Islet precursor cell (in vitro differentiated cells): ENCODE results near the gene BICRA.
"Not testable (repeated sequence)": the region's sequence is repeated elsewhere in the genome, so short reads cannot be mapped to it uniquely, and the experiment has no call there.

ENCODE experiments used
- DNase-seq: peaks from one replicate; pipeline ENCODE4 v3.0.0-alpha.2; 2018

Gene BICRA

DNA sequence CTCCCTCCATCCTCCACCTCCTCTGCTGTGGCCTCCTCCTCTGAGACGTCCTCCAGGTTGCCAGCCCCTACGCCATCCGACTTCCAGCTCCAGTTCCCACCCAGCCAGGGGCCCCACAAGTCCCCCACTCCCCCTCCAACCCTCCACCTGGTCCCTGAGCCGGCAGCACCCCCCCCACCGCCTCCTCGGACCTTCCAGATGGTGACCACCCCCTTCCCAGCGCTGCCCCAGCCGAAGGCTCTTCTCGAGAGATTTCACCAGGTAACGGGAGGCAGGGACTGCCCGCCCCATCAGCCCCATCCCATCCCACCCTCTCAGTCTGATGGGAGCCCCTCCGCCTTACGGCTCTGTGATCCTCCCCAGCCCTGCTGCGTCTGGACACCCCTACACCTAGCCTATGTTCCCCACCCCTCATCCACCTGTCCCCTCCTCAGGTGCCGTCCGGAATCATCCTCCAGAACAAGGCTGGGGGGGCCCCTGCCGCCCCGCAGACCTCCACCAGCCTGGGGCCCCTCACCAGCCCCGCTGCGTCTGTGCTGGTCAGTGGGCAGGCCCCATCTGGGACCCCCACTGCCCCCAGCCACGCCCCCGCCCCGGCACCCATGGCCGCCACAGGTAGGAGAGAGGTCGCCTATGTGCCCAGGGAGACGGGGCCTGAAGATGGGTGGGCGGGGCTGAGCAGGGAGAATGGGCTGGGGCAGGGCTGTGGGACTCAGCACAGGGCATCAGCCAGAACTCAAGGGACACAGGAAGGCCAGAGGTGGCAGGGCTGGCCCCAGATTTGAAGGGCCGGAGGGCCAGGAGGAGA, 85.7 kb downstream of the BICRA start:
- no peak for DNase-seq

DNA sequence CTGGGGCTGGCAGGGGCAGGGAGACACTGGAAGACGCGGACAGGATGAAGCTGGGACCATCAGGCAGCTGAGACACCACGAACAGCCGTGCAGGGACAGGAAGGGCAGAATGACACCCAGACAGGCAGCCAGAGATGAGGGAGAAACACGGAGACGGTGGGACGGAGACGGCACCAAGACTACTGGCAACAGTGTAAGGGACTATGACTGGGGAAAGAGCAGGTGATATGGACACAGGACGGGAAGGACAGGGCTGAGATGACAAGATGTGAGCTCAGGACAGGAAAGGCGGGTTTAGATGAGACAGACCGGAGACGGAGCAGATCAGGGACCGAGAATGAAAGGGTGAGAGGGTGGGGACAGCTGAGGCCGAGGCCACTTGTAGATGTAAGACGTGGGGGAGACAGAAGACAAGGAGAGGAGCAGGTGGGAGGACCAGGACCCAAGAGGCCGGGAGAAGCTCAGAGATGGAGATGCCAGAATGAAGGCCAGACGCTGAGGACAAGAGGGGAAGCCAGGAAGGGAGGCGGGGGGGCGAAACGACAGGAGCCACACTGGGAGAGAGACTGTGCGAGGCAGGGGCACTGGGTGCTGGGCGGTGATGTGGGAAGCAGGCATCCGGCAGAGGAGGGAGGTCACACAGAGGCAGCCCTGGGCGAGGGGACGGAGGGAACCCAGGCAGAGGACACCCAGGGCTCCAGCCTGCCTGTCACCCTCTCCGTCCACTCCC, 86.8 kb downstream of the BICRA start:
- DNase-seq, result no peak

DNA sequence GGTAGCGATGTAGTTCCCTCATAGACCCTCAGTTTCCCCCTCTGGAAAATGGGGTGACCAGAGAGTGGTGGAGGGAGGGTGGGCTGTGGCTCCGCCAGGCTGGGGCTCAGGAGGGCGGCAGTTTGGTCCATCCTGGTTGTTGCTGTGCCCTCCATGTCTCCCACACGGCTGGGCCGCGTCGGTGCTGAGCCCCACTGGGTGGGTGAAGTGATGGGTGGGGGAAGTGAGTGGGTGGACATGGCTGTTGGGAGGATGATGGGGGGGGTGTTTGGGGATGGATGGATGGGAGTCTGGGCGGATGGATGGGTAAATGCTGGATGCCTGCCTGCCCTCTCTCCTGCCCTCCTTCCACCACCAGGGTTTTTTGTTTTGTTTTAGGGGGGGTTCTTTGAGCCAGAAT, 87.7 kb downstream of the BICRA start:
- DNase-seq, result no peak

DNA sequence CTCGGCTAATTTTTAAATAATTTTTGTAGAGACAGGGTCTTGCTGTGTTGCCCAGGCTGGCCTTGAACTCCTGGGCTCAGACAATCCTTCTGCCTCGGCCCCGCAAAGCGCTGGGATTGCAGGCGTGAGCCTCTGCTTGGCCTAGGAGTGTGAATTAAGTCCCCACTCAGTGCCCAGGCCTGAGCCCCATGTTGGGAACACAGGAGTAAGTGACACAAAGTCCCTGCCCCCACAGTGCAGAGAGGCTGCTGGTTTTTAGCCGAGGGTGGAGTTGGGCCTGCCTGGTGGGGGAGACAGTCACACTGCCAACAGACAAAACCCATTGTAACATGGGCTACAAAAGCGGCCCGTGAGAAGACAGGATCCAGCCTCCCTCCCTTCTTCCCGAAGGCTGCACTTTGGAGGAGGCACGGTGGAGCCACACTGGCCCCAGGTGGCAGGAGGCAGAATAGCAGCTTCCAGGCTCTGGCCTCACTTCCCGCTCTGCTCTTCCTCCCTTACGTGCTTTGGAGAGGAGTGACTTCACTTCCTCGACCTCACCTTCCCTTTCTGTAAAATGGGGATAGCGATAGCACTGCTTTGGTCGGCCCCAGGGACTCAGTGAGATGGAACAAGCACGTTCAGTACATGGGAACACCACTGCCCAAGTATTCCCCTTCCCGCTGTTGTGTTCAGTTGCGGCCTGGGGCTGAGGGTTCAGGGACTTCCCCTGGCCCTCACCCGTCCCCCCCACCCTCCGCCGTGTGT, 89.1 kb downstream of the BICRA start:
- DNase-seq, result peak; percentile 93

DNA sequence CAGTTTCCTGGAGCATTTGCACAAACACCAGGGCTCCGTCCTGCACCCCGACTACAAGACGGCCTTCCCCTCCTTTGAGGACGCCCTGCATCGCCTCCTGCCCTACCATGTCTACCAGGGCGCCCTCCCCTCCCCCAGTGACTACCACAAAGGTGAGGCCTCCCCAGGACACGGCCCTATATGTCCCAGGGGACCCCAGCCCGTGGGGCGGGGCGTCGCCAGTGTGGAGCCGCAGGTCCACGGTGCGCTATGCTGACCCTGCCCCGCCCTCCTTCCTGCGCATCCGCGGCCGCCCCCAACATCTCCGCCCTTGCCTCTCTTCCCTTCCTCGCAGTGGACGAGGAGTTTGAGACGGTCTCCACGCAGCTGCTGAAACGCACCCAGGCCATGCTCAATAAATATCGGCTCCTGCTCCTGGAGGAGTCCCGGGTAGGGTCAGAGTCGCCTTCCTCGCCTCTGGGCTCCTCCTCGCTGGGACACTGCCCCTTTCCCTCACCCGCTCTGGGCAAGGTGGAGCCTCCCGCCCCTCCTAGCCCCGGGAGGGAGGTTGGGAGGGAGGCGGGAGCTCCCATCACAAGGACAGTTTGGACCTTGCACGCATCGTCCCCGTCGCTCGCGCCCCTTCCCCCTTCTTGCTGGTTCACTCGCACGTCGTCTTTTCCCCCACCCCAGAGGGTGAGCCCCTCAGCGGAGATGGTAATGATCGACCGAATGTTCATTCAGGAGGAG, 89.9 kb downstream of the BICRA start:
- DNase-seq, result no peak

DNA sequence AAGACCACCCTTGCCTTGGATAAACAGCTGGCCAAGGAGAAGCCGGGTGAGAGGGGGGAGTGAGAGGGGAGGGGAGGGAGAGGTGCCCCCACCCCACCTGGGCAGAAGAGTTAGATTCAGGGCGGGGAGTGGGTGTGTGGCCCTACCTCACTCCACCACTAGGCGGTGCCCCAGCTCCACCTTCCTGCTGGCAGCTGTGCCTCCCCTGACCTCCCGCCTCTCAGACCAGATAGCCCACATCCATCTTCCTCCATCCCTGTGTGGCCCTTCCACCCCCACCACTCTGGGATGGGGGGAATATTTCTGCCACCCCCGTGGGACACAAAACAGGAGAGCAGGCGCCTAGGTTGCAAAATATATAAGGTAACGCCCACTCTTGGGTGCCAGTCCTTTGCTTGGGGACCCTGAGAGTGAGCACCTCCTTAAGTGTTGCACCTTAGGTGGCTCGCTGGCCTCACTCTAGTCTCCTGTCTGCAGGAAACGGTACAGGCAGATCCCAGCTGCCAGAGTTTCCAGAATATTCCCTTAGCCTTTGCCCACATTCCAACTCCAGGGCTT, 90.5 kb downstream of the BICRA start:
- DNase-seq, result peak; percentile 76

DNA sequence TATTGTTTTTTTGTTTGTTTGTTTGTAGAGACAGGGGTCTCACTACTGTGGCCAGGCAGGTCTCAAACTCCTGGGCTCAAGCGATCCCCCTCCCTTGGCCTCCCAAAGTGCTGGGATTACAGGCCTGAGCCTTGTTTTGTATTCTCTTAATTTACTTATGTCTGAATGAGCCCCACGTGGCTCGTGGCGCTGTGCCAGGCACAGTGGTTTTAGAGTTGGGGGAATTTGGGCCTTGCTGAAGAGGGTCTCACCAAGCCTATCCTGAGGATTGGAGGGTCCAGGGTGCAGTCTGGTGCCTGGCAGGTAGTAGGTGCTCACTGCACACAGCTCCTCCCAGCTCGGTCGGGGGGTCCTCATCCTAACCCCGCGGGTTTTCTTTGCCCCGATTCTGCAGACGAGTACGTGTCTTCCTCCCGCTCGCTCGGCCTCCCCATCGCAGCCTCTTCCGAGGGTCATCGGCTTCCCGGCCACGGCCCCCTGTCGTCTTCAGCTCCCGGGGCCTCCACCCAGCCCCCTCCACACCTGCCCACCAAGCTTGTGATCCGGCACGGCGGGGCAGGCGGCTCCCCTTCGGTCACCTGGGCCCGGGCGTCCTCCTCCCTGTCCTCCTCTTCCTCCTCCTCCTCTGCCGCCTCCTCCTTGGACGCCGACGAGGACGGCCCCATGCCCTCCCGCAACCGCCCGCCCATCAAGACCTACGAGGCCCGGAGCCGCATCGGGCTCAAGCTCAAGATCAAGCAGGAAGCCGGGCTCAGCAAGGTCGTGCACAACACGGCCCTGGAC, 92.2 kb downstream of the BICRA start:
- no peak for DNase-seq

DNA sequence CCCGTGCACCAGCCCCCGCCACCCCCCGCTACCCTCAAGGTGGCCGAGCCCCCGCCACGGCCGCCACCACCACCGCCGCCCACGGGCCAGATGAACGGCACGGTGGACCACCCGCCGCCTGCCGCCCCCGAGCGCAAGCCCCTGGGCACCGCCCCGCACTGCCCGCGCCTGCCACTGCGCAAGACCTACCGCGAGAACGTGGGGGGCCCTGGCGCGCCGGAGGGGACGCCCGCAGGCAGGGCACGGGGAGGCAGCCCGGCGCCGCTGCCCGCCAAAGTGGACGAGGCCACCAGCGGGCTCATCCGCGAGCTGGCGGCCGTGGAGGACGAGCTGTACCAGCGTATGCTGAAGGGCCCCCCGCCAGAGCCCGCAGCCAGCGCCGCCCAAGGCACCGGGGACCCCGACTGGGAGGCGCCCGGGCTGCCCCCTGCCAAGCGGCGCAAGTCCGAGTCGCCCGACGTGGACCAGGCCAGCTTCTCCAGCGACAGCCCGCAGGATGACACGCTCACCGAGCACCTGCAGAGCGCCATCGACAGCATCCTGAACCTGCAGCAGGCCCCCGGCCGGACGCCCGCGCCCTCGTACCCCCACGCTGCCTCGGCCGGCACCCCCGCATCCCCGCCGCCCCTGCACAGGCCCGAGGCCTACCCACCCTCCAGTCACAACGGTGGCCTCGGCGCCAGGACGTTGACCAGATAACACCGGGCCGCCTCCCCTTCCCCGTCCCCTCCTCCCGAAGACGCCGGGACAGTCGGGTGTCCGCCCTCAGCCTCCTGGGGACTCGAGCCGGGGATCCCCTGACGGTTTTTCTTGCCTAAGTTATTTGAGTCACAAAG, 93.0 kb downstream of the BICRA start:
- DNase-seq, result no peak

DNA sequence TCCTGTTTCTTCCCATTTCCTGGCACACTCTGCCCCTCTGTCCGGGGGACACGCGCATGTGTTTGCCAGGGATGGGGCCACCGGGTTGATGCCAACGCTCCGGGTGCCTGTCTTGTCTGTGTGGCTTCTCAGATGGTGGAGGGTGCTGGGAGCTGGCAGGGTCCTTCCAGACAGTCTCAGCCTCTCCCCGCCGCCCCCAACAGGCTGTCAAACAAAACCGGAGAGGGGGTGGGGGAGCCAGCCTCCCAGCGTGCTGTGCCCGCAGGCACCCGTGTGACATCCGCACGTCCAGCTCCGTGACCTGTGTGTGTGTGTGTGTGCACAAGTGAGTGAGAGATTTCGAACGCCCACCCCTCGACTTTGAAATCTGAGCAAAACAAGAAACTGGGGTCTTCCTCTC, 93.7 kb downstream of the BICRA start:
- no peak for DNase-seq

DNA sequence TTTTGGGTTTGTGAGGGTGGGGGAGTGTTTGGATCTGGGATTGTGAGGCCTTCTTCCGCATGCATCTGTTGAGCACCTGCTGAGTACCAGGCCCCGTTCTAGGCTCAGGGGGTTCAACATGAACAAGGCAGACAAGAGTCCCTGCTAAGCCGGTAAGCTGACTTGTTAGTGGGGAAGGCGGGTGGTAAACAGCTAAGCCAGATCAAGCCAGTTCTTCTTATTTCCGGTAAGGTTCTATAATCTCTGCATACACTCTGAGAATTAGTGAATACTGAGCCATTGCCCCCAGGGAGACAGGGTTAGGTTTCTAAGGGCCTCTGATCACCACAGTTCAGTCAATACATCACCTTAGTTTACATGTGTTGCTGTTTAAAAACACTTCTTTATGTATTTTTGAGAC, 94.4 kb downstream of the BICRA start:
- no peak for DNase-seq

DNA sequence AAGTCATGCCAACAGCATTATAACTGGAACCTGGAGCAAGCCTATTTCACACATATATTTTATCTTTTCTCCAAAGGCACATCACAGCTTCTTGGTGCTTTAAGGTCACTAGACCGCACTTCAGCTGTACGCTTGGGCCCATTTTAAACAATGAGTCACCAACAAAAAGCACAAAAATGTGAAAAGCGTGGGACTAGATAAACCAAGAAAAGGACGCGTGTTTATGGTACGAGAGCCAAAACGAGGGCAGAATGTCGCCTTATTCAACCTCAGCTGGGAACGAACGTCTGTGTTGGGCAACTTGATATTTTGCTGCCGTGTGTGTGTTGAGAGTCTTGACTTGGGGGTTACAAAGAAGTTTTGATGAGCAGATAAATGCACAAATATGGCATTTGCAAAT, 95.1 kb downstream of the BICRA start:
- no peak for DNase-seq

DNA sequence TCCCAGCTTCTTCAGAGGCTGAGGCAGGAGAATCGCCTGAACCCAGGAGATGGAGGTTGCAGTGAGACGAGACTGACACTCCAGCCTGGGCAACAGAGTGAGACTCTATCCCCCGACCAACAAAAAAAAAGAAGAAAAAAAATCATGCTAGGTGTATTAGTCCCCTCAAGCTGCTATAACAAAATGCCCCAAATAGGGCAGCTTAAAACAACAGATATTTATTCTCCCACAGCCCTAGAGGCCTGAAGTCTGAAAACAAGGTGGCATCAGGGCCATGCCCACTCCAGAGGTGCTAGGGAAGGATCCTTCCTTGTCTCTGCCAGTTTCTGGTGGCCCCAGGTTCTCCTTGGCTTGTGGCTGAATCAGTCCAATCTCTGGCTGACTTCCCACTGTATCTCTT, 95.7 kb downstream of the BICRA start:
- DNase-seq, result no peak

DNA sequence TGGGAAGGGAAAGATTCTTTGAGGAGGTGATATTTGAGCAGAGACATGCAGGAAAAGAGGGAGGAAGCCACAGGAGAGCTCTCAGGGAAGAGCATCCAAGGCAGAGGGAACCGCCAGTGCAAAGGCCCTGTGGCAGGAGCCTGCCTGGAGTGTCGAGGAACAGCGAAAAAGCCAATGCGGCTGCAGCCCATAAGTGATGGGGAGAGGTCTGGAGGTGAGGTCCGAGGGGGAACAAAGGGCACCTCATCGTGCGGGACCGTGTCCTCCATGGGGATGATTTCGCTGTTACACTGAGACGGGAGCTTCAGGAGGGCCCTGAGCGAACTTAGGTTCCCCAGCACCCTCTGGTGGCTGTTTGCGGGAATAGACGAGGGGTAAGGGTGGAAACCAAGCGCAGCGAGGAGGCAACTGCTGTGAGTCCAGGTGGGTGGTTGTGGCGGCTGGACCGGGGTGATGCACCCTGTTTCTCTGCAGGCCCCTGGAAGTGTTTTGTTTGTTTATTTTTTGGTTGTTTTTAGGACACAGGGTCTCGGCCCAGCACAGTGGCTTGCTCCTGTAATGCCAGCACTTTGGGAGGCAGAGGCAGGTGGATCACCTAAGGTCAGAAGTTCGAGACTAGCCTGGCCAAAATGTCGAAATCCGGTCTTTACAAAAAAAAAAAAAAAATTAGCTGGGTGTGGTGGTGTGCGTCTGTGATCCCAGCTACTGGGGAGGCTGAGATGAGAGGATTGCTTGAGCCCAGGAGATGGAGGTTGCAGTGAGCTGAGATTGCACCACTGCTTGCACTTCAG, 98.4 kb downstream of the BICRA start:
- peak; percentile 87 for DNase-seq

DNA sequence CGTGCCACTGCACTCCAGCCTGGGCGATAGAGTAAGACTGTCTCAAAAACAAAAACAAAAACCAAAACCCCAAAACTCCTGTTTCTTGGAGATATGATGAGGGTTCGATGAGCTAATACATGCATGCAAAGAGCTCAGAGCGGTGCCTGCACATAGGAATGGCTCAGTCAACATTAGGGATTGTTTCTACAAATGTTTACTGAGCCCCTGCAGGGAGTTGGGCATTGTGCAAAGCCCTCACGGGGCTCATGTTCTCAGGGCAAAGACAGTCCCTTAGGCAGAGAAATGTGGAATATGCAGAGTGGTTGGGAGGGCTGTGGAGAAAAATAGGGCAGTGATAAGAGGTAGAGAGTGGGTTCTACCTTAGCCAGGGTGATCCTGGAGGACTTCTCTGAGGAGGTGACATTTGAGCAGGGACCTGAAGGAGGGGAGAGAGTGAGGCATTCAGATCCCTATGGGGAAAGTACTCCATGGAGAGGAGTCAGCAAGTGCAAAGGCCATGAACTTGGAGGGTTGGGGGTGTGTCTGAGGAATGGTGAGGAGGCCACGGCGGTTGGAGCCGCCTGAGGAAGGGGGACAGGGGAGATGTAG, 102.8 kb downstream of the BICRA start:
- no peak for DNase-seq

DNA sequence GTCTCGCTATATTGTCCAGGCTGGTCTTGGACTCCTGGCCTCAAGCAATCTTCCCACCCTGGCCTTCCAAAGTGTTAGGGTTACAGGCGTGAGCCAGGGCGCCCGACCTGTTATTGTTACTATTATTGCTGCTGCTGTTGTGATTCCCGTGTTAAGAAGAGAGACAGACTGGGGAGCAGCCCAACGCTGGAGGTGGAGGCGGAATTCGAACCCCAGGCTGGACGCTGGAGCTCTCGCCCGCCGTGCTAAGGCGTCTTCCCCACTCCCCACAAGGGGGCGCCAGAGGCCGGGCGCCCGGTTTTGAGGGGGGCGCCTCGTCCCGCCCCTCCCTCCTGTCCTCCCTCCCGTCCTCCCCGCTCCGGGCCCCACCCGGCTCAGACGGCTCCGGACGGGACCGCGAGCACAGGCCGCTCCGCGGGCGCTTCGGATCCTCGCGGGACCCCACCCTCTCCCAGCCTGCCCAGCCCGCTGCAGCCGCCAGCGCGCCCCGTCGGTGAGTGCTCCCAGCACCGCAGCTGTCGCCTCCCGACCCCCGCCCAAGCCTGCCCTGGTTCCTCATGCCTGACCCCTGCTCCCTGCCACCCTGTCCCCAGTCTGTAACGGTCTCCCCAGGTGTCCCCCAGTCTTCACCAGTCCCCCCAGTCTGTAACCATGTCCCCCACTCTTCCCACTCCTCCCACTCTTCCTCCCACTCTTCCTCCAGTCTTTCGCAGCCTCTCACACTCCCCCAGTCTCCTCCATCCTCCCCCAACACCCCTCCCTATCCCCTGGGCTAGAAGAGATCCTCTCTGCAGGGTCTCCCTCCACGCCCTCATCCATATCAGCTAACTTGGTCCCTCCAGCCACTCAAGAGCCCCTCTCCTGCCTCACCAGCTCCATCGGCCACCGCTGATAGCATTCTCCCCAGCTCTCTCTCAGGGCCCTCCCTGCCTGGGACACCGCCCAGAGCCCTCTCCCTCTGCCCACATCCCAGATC, 104.4 kb downstream of the BICRA start, which contains the start of gene EHD2:
Gene EHD2 (plus strand): TSS at position 377 of the 976 bp plus-strand sequence. CDS start 3,191 bp downstream, outside the sequence.
- no peak for DNase-seq

DNA sequence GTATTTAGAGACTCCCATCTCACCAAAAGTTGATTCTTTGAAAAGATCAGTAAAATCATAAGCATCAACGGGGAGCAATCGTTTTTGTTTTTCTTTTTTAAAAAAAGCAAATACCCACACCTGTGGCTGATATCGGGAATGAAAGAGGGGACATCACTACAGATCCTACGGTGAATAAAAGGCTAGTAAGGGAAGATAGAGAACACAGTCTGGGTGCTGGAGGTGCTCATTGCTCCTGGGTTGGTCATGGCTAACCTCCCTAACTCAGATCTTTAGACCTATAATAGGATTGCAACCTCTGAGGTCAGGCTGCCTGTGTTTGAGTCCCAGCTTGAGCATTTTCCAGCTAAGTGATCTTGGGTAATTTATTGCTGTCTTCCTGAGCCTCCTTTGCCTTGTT, 105.4 kb downstream of the BICRA start:
- no peak for DNase-seq

DNA sequence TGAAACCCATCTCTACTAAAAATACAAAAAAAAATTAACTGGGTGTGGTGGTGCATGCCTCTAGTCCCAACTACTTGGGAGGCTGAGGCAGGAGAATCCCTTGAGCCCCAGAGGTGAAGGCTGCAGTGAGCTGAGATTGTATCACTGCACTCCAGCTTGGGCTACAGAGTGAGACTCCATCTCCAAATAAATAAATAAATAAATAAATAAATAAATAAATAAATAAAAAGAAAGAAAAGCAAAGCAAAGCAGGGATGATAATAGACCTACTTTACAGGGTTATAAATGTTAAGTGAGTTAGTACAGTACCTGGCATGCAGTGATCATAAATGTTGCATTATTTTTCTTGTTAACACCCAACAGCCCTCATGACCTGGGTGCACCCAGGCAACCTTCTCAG, 105.9 kb downstream of the BICRA start:
- DNase-seq, result not testable (repeated sequence)

DNA sequence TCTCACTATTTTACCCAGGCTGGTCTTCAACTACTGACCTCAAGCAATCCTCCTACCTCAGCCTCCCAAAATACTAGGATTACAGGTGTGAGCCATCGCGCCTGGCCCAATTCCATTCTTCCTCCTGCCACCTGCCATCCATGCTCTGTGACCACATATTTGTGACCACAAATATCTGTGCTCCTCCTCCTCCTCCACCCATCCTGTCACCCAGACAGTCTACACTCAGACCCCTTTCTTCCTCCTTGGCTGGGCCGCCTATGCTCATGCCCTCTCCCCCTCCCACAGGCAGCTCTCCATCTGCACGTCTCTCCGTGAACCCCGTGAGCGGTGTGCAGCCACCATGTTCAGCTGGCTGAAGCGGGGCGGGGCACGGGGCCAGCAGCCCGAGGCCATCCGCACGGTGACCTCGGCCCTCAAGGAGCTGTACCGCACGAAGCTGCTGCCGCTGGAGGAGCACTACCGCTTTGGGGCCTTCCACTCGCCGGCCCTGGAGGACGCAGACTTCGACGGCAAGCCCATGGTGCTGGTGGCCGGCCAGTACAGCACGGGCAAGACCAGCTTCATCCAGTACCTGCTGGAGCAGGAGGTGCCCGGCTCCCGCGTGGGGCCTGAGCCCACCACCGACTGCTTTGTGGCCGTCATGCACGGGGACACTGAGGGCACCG, 107.5 kb downstream of the BICRA start:
- DNase-seq, result no peak
